DMS 273 (cell line): Measurements from ENCODE around the gene KDM4B.
"Not testable (repeated sequence)": the region's sequence is repeated elsewhere in the genome, so short reads cannot be mapped to it uniquely, and the experiment has no call there.

Source experiments
- DNase-seq: peaks from one replicate; lab custom pipeline; 2025; ENCODE audit not compliant: unreplicated experiment; lab: John Stamatoyannopoulos, UW

KDM4B gene

GRCh38 chr19:4967738-4968461 lies 1.0 kb upstream of the KDM4B start:
- DNase-seq: peak; percentile 56

GRCh38 chr19:4969292-4969771 lies 419 bp downstream of the KDM4B start:
- DNase-seq: no peak

- DNase-seq: peak; percentile 61
These were observed 1.0 kb downstream of the KDM4B start for GRCh38 chr19:4969772-4970531.

- peak; percentile 61 for DNase-seq
These were observed 1.9 kb downstream of the KDM4B start for GRCh38 chr19:4970558-4971423.

- DNase-seq: peak; percentile 74
These were observed 2.5 kb downstream of the KDM4B start for GRCh38 chr19:4971424-4971793.

GRCh38 chr19:4971816-4972495 lies 3.0 kb downstream of the KDM4B start:
- no peak for DNase-seq

- DNase-seq: no peak
These were observed 3.8 kb downstream of the KDM4B start for GRCh38 chr19:4972509-4973230.

GRCh38 chr19:4974880-4975469 lies 6.1 kb downstream of the KDM4B start:
- no peak for DNase-seq

- DNase-seq: not testable (repeated sequence)
These were observed 6.7 kb downstream of the KDM4B start for GRCh38 chr19:4975601-4976000.

- DNase-seq: peak; percentile 57
These were observed 7.7 kb downstream of the KDM4B start for GRCh38 chr19:4976401-4977298.

- DNase-seq: peak; percentile 33
These were observed 8.6 kb downstream of the KDM4B start for GRCh38 chr19:4977299-4978174.

GRCh38 chr19:4979211-4979807 lies 10.4 kb downstream of the KDM4B start:
- no peak for DNase-seq

- DNase-seq: no peak
These were observed 11.2 kb downstream of the KDM4B start for GRCh38 chr19:4980067-4980466.

GRCh38 chr19:4980838-4981680 lies 12.1 kb downstream of the KDM4B start:
- DNase-seq: no peak

- no peak for DNase-seq
These were observed 12.7 kb downstream of the KDM4B start for GRCh38 chr19:4981681-4981958.

GRCh38 chr19:4983346-4984105 lies 14.6 kb downstream of the KDM4B start:
- DNase-seq: no peak
